Ovary (tissue), 3 donors: ENCODE measurements around the gene MRAS.

Source experiments
- EP300 ChIP-seq: sonication (generic); formaldehyde crosslinking; IDR thresholded peaks from one replicate; pipeline ENCODE4 v1.6.1; 2017; ENCODE audit warnings: antibody characterized with exemption
- POLR2A ChIP-seq: fragments of 450-650 bp; IDR thresholded peaks from one replicate; pipeline ENCODE4 v1.6.1; 2017; ENCODE audit warnings: antibody characterized with exemption, mild to moderate bottlenecking, moderate library complexity
- TF ChIP-seq, protein P1 (sequence below), 3 donors: fragments of 450-650 bp in 2 of 3; fragments of 200-600 bp in 1 of 3; IDR thresholded peaks; one replicate each; pipeline versions ENCODE4 v1.5.1 to v1.8.0; 2016 to 2022; ENCODE audit warnings: antibody characterized with exemption in 3 of 3, mild to moderate bottlenecking in 1 of 3
- donor health status: DM: no; HTN: no; CAD: no.

DNA sequence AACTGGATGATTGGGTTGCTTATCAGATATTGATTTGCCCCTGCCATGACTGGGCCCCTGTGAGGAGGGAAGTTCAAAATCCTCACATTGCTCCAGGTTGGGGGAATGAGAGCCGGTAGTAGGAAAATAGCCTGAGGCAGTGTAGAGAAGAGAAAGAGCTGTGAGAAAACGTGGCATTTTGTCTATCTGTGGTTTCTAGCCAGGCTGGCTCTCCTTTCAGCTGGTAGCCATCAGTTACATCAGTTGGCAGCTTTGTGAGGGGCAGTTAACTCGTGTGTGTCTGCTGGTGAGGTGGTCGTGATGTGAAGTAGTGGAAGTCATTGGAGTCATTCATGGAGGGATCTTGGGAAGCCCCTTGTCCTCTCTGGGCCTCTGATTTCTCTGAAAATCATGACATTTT, 91.3 kb downstream of the MRAS start:
- TF ChIP-seq, protein P1, sequence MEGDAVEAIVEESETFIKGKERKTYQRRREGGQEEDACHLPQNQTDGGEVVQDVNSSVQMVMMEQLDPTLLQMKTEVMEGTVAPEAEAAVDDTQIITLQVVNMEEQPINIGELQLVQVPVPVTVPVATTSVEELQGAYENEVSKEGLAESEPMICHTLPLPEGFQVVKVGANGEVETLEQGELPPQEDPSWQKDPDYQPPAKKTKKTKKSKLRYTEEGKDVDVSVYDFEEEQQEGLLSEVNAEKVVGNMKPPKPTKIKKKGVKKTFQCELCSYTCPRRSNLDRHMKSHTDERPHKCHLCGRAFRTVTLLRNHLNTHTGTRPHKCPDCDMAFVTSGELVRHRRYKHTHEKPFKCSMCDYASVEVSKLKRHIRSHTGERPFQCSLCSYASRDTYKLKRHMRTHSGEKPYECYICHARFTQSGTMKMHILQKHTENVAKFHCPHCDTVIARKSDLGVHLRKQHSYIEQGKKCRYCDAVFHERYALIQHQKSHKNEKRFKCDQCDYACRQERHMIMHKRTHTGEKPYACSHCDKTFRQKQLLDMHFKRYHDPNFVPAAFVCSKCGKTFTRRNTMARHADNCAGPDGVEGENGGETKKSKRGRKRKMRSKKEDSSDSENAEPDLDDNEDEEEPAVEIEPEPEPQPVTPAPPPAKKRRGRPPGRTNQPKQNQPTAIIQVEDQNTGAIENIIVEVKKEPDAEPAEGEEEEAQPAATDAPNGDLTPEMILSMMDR (IDR thresholded peaks at IDR 0.05) = no peak
- TF ChIP-seq POLR2A = no peak
- TF ChIP-seq EP300 = no peak
